ENCODE data around the gene DRD4.

Gene DRD4

GRCh38 chr11:617912-618682, 19.0 kb upstream of the DRD4 start:
- DNase-seq = no peak
- in situ Hi-C loops (cut with HindIII; ENCODE audit: low pct_ligation_motif_present, low sequenced_read_pairs) = no loop called here
- Histone ChIP-seq H3K4me3 (ENCODE audit: low read depth, low read length) (no peak overlapping the region), H3K36me3 (replicated peaks) (peaks cover 18% of the 10 kb centered on the region), H3K27me3 (replicated peaks) (no peaks in the 10 kb centered on the region), H3K27ac (no peak overlapping the region)
- TF ChIP-seq, protein P1, sequence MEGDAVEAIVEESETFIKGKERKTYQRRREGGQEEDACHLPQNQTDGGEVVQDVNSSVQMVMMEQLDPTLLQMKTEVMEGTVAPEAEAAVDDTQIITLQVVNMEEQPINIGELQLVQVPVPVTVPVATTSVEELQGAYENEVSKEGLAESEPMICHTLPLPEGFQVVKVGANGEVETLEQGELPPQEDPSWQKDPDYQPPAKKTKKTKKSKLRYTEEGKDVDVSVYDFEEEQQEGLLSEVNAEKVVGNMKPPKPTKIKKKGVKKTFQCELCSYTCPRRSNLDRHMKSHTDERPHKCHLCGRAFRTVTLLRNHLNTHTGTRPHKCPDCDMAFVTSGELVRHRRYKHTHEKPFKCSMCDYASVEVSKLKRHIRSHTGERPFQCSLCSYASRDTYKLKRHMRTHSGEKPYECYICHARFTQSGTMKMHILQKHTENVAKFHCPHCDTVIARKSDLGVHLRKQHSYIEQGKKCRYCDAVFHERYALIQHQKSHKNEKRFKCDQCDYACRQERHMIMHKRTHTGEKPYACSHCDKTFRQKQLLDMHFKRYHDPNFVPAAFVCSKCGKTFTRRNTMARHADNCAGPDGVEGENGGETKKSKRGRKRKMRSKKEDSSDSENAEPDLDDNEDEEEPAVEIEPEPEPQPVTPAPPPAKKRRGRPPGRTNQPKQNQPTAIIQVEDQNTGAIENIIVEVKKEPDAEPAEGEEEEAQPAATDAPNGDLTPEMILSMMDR (IDR thresholded peaks at IDR 0.05; ENCODE audit: low read depth, low read length, missing control alignments) = no peak

DNA sequence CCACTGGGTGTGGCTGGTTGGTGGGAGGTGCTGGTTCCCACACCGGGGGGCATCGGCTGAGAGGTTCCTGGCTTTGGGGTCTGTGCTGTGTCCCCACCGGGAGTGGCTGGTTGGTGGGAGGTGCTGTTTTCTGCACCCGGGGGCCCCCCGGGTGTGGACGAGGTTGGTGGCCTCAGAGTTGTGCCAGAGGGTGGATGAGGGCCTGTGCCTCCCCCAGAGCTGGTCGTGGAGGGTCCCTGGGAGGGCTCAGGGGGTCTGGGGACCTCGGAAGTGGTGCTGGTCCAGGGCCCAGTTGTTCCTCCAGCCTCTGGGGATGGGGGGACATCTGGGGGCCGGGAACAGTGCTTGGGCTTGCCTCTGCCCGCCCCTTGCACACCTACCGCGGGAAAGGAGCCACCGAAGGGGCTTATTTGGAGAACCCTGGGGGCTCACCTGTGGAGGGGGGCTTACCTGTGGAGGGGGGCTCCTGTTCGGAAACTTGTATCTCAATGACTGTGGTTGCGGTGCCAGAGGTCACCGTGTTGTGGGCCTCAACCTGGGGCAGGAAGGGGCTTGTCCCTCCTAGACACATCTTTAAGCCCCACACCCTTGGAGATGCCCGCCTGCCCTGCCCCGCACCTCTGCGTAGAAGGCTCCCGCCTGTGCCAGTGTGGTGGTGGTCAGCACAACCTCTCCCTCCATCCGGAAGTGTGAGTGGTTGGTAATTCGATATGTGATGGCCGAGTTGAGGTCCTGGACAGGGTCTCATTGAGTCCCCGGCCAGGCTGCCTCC, 18.0 kb upstream of the DRD4 start:
- in situ Hi-C loops (cut with HindIII; ENCODE audit: low pct_ligation_motif_present, low sequenced_read_pairs) = no loop called here
- Histone ChIP-seq H3K36me3 (replicated peaks) (peaks cover 13% of the 10 kb centered on the region), H3K4me3 (ENCODE audit: low read depth, low read length) (no peak overlapping the region), H3K27me3 (replicated peaks) (no peaks in the 10 kb centered on the region), H3K27ac (no peak overlapping the region)
- TF ChIP-seq, protein P1 (IDR thresholded peaks at IDR 0.05; ENCODE audit: low read depth, low read length, missing control alignments) = no peak
- no peak for DNase-seq

DNA sequence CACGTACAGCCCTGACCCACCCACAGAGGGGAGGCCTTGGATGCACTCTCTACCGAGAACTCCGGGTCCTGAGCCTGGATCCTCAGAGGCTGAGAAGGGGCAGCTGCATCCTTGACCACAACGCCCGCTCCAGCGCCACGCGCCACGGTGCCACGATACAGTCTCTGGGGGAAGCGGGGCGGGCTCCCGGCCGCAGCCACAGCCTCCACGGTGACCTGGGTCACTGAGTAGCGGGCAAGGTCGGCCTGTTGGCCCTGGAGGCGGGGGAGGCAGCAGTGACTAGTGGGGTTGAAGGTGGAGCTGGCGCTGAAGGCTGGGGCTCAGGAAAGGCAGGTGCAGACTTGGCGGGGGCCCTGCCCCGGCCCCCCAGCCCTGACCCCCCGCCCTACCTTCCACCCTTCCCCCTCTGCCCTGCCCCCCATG, 17.4 kb upstream of the DRD4 start:
- H3K36me3 ChIP-seq (replicated peaks) = peaks cover 7% of the 10 kb centered on the region
- TF ChIP-seq, protein P1 (IDR thresholded peaks at IDR 0.05; ENCODE audit: low read depth, low read length, missing control alignments) = no peak
- DNase-seq = no peak

GRCh38 chr11:620201-620600, 16.9 kb upstream of the DRD4 start:
- DNase-seq = no peak
- TF ChIP-seq, protein P1 (IDR thresholded peaks at IDR 0.05; ENCODE audit: low read depth, low read length, missing control alignments) = no peak
- Histone ChIP-seq H3K27ac (no peak overlapping the region), H3K36me3 (replicated peaks) (peaks cover 3% of the 10 kb centered on the region), H3K27me3 (replicated peaks) (no peaks in the 10 kb centered on the region), H3K4me3 (ENCODE audit: low read depth, low read length) (no peak overlapping the region)
- in situ Hi-C loops (cut with HindIII; ENCODE audit: low pct_ligation_motif_present, low sequenced_read_pairs) = no loop called here

More for the DNA sequence above, 17.4 kb upstream of the DRD4 start:
- Histone ChIP-seq H3K27me3 (replicated peaks) (no peaks in the 10 kb centered on the region), H3K4me3 (ENCODE audit: low read depth, low read length) (no peak overlapping the region), H3K27ac (no peak overlapping the region)
- in situ Hi-C loops (cut with HindIII; ENCODE audit: low pct_ligation_motif_present, low sequenced_read_pairs) = no loop called here

- no peak for DNase-seq
- Histone ChIP-seq H3K27me3 (replicated peaks) (no peaks in the 10 kb centered on the region), H3K27ac (no peak overlapping the region), H3K4me3 (ENCODE audit: low read depth, low read length) (no peak overlapping the region), H3K36me3 (replicated peaks) (peaks cover 3% of the 10 kb centered on the region)
- TF ChIP-seq, protein P1 (IDR thresholded peaks at IDR 0.05; ENCODE audit: low read depth, low read length, missing control alignments) = no peak
- in situ Hi-C loops (cut with HindIII; ENCODE audit: low pct_ligation_motif_present, low sequenced_read_pairs) = no loop called here
Measured at GRCh38 chr11:620935-621814, 15.9 kb upstream of the DRD4 start.

Data from brain microvascular endothelial cell (primary cell).